GM23248 (cell line): ENCODE data around the gene DCUN1D2.

Experiments
- EZH2 ChIP-seq: fragments of 200-600 bp; sonication (generic); IDR thresholded peaks from 2 replicates; pipeline ENCODE4 v1.6.1; 2018; ENCODE audit warnings: antibody characterized with exemption, mild to moderate bottlenecking; ENCODE audit not compliant: insufficient read depth, poor library complexity, severe bottlenecking
- EZH2phosphoT487 ChIP-seq: fragments of 200-600 bp; sonication (generic); IDR thresholded peaks from 2 replicates; pipeline ENCODE4 v1.6.1; 2018; ENCODE audit warnings: antibody characterized with exemption, moderate library complexity, mild to moderate bottlenecking, low read depth; ENCODE audit not compliant: insufficient read depth

DNA sequence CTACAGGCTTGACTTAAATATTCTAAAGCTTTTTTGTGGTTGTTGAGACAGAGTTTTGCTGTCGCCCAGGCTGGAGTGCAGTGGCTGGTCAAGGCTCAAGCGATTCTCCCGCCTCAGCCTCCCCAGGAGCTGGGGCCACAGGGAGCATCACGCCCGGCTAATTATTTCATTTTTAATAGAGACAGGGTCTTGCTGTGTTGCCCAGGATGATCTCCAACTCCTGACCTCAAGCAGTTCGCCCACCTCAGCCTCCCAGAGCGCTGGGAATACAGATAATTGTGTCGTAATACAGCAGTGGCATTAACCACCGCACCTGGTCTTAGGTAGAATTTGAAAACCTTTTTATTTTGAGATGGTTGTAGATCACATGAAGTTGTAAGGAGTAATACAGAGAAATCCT lies 1.5 kb upstream of the DCUN1D2 start:
- TF ChIP-seq EZH2phosphoT487 (no peak), EZH2 (no peak)
